ENCODE measurements around the gene LEF1. TPM values are rescaled to one million over a fixed set of nuclear protein-coding genes. Genes with fewer than 3 reads are reported as not detected.
A peak's percentile ranks its signal among the peaks of the same experiment; 100 is the strongest.

Gene LEF1
- total and polyA plus RNA-seq, 4 donors, result 0.15 to 19.1 (median 3.1) TPM

GRCh38 chr4:108204518-108204917 lies 35.8 kb upstream of the LEF1 start:
- no peak overlapping the region for H3K27ac ChIP-seq (ENCODE audit: low read depth in 1 of 2, low read length in 2 of 2)
- H3K4me1 ChIP-seq (ENCODE audit: control insufficient read depth in 1 of 2, insufficient read depth in 2 of 2, low read length in 2 of 2), result no peaks in the 10 kb centered on the region
- 93 to 95% methylated on average over 2 of the region's 2 CpGs for WGBS, 2 donors
- no peaks in the 10 kb centered on the region for H3K36me3 ChIP-seq (ENCODE audit: control insufficient read depth in 1 of 2, insufficient read depth in 2 of 2, low read length in 1 of 2)
- no peaks in the 10 kb centered on the region for H3K27me3 ChIP-seq (ENCODE audit: control insufficient read depth in 1 of 2, insufficient read depth in 2 of 2, low read length in 1 of 2)
- ATAC-seq (ENCODE audit: low FRiP score) (no peak), DNase-seq (no peak)
- intact Hi-C loops (cut with DNase I), result no loop called here
- no peaks in the 10 kb centered on the region for H3K9me3 ChIP-seq (ENCODE audit: control insufficient read depth, low read length)
- H3K4me3 ChIP-seq (ENCODE audit: low read length in 2 of 2), result no peak overlapping the region

- Histone ChIP-seq H3K27me3 (ENCODE audit: control insufficient read depth in 1 of 2, insufficient read depth in 2 of 2, low read length in 1 of 2) (no peaks in the 10 kb centered on the region), H3K27ac (ENCODE audit: low read depth in 1 of 2, low read length in 2 of 2) (no peak overlapping the region), H3K4me1 (ENCODE audit: control insufficient read depth in 1 of 2, insufficient read depth in 2 of 2, low read length in 2 of 2) (no peaks in the 10 kb centered on the region), H3K9me3 (ENCODE audit: control insufficient read depth, low read length) (no peaks in the 10 kb centered on the region), H3K4me3 (ENCODE audit: low read length in 2 of 2) (no peak overlapping the region), H3K36me3 (ENCODE audit: control insufficient read depth in 1 of 2, insufficient read depth in 2 of 2, low read length in 1 of 2) (no peaks in the 10 kb centered on the region)
- WGBS, 2 donors, result 85 to 89% methylated on average over 3 of the region's 3 CpGs
- intact Hi-C loops (cut with DNase I), result no loop called here
- ATAC-seq (ENCODE audit: low FRiP score) (no peak), DNase-seq (no peak)
Observed at GRCh38 chr4:108203377-108203776, 34.6 kb upstream of the LEF1 start.

- H3K4me3 ChIP-seq (ENCODE audit: low read length in 2 of 2), result no peak overlapping the region
- no peaks in the 10 kb centered on the region for H3K9me3 ChIP-seq (ENCODE audit: control insufficient read depth, low read length)
- H3K4me1 ChIP-seq (ENCODE audit: control insufficient read depth in 1 of 2, insufficient read depth in 2 of 2, low read length in 2 of 2), result no peaks in the 10 kb centered on the region
- 92 to 95% methylated on average over 2 of the region's 2 CpGs for WGBS, 2 donors
- H3K36me3 ChIP-seq (ENCODE audit: control insufficient read depth in 1 of 2, insufficient read depth in 2 of 2, low read length in 1 of 2), result no peaks in the 10 kb centered on the region
- intact Hi-C loops (cut with DNase I), result no loop called here
- no peak for ATAC-seq (ENCODE audit: low FRiP score)
- DNase-seq, result no peak
- no peak overlapping the region for H3K27ac ChIP-seq (ENCODE audit: low read depth in 1 of 2, low read length in 2 of 2)
- H3K27me3 ChIP-seq (ENCODE audit: control insufficient read depth in 1 of 2, insufficient read depth in 2 of 2, low read length in 1 of 2), result no peaks in the 10 kb centered on the region
Observed at GRCh38 chr4:108201774-108202173, 33.0 kb upstream of the LEF1 start.

- Histone ChIP-seq H3K27ac (ENCODE audit: low read depth in 1 of 2, low read length in 2 of 2) (no peak overlapping the region), H3K4me3 (ENCODE audit: low read length in 2 of 2) (no peak overlapping the region), H3K4me1 (ENCODE audit: control insufficient read depth in 1 of 2, insufficient read depth in 2 of 2, low read length in 2 of 2) (no peaks in the 10 kb centered on the region), H3K36me3 (ENCODE audit: control insufficient read depth in 1 of 2, insufficient read depth in 2 of 2, low read length in 1 of 2) (no peaks in the 10 kb centered on the region), H3K9me3 (ENCODE audit: control insufficient read depth, low read length) (no peaks in the 10 kb centered on the region), H3K27me3 (ENCODE audit: control insufficient read depth in 1 of 2, insufficient read depth in 2 of 2, low read length in 1 of 2) (no peaks in the 10 kb centered on the region)
- 71 to 88% methylated on average over 1 of the region's 1 CpG for WGBS, 2 donors
- DNase-seq (no peak), ATAC-seq (ENCODE audit: low FRiP score) (no peak)
- intact Hi-C loops (cut with DNase I), result no loop called here
Observed at GRCh38 chr4:108199881-108200280, 31.1 kb upstream of the LEF1 start.

- Histone ChIP-seq H3K27ac (ENCODE audit: low read depth in 1 of 2, low read length in 2 of 2) (no peak overlapping the region), H3K9me3 (ENCODE audit: control insufficient read depth, low read length) (no peaks in the 10 kb centered on the region), H3K4me3 (ENCODE audit: low read length in 2 of 2) (no peak overlapping the region), H3K27me3 (ENCODE audit: control insufficient read depth in 1 of 2, insufficient read depth in 2 of 2, low read length in 1 of 2) (no peaks in the 10 kb centered on the region), H3K36me3 (ENCODE audit: control insufficient read depth in 1 of 2, insufficient read depth in 2 of 2, low read length in 1 of 2) (no peaks in the 10 kb centered on the region), H3K4me1 (ENCODE audit: control insufficient read depth in 1 of 2, insufficient read depth in 2 of 2, low read length in 2 of 2) (peaks cover 0 to 5% of the 10 kb centered on the region in 2 donors)
- WGBS, 2 donors, result 20 to 23% methylated on average over 4 of the region's 4 CpGs
- ATAC-seq (ENCODE audit: low FRiP score) (peak; percentile 51), DNase-seq (no peak)
- intact Hi-C loops (cut with DNase I), result no loop called here
Observed at GRCh38 chr4:108193886-108194672, 25.3 kb upstream of the LEF1 start.

- no peaks in the 10 kb centered on the region for H3K9me3 ChIP-seq (ENCODE audit: control insufficient read depth, low read length)
- H3K27ac ChIP-seq (ENCODE audit: low read depth in 1 of 2, low read length in 2 of 2), result no peak overlapping the region
- DNase-seq, result no peak
- no peaks in the 10 kb centered on the region for H3K36me3 ChIP-seq (ENCODE audit: control insufficient read depth in 1 of 2, insufficient read depth in 2 of 2, low read length in 1 of 2)
- H3K27me3 ChIP-seq (ENCODE audit: control insufficient read depth in 1 of 2, insufficient read depth in 2 of 2, low read length in 1 of 2), result no peaks in the 10 kb centered on the region
- intact Hi-C loops (cut with DNase I), result no loop called here
- no peak for ATAC-seq (ENCODE audit: low FRiP score)
- H3K4me3 ChIP-seq (ENCODE audit: low read length in 2 of 2), result no peak overlapping the region
- 92 to 97% methylated on average over 3 of the region's 3 CpGs for WGBS, 2 donors
- H3K4me1 ChIP-seq (ENCODE audit: control insufficient read depth in 1 of 2, insufficient read depth in 2 of 2, low read length in 2 of 2), result peaks cover 0 to 5% of the 10 kb centered on the region in 2 donors
Observed at GRCh38 chr4:108192935-108193334, 24.2 kb upstream of the LEF1 start.

- Histone ChIP-seq H3K4me3 (ENCODE audit: low read length in 2 of 2) (no peak overlapping the region), H3K4me1 (ENCODE audit: control insufficient read depth in 1 of 2, insufficient read depth in 2 of 2, low read length in 2 of 2) (peaks cover 0 to 5% of the 10 kb centered on the region in 2 donors), H3K27me3 (ENCODE audit: control insufficient read depth in 1 of 2, insufficient read depth in 2 of 2, low read length in 1 of 2) (no peaks in the 10 kb centered on the region), H3K9me3 (ENCODE audit: control insufficient read depth, low read length) (no peaks in the 10 kb centered on the region), H3K27ac (ENCODE audit: low read depth in 1 of 2, low read length in 2 of 2) (no peak overlapping the region), H3K36me3 (ENCODE audit: control insufficient read depth in 1 of 2, insufficient read depth in 2 of 2, low read length in 1 of 2) (no peaks in the 10 kb centered on the region)
- ATAC-seq (ENCODE audit: low FRiP score) (no peak), DNase-seq (no peak)
- 76 to 79% methylated on average over 3 of the region's 3 CpGs for WGBS, 2 donors
- intact Hi-C loops (cut with DNase I), result no loop called here
Observed at GRCh38 chr4:108192056-108192455, 23.3 kb upstream of the LEF1 start.

GRCh38 chr4:108191269-108191914 lies 22.7 kb upstream of the LEF1 start:
- no peak for DNase-seq
- intact Hi-C loops (cut with DNase I), result no loop called here

GRCh38 chr4:108188770-108189169 lies 20.0 kb upstream of the LEF1 start:
- intact Hi-C loops (cut with DNase I), result no loop called here
- 68 to 75% methylated on average over 2 of the region's 2 CpGs for WGBS, 2 donors

More at GRCh38 chr4:108191269-108191914, 22.7 kb upstream of the LEF1 start:
- no peak for ATAC-seq (ENCODE audit: low FRiP score)
- Histone ChIP-seq H3K27me3 (ENCODE audit: control insufficient read depth in 1 of 2, insufficient read depth in 2 of 2, low read length in 1 of 2) (no peaks in the 10 kb centered on the region), H3K9me3 (ENCODE audit: control insufficient read depth, low read length) (no peaks in the 10 kb centered on the region), H3K4me1 (ENCODE audit: control insufficient read depth in 1 of 2, insufficient read depth in 2 of 2, low read length in 2 of 2) (peaks cover 0 to 5% of the 10 kb centered on the region in 2 donors), H3K36me3 (ENCODE audit: control insufficient read depth in 1 of 2, insufficient read depth in 2 of 2, low read length in 1 of 2) (no peaks in the 10 kb centered on the region), H3K4me3 (ENCODE audit: low read length in 2 of 2) (no peak overlapping the region), H3K27ac (ENCODE audit: low read depth in 1 of 2, low read length in 2 of 2) (no peak overlapping the region)
- WGBS, 2 donors, result 92 to 95% methylated on average over 4 of the region's 4 CpGs

More at GRCh38 chr4:108188770-108189169, 20.0 kb upstream of the LEF1 start:
- no peak for ATAC-seq (ENCODE audit: low FRiP score)
- Histone ChIP-seq H3K27ac (ENCODE audit: low read depth in 1 of 2, low read length in 2 of 2) (no peak overlapping the region), H3K36me3 (ENCODE audit: control insufficient read depth in 1 of 2, insufficient read depth in 2 of 2, low read length in 1 of 2) (no peaks in the 10 kb centered on the region), H3K4me3 (ENCODE audit: low read length in 2 of 2) (no peak overlapping the region), H3K4me1 (ENCODE audit: control insufficient read depth in 1 of 2, insufficient read depth in 2 of 2, low read length in 2 of 2) (peaks cover 0 to 3% of the 10 kb centered on the region in 2 donors), H3K27me3 (ENCODE audit: control insufficient read depth in 1 of 2, insufficient read depth in 2 of 2, low read length in 1 of 2) (peaks cover 0 to 2% of the 10 kb centered on the region in 2 donors), H3K9me3 (ENCODE audit: control insufficient read depth, low read length) (no peaks in the 10 kb centered on the region)
- DNase-seq, result no peak
